ENCODE measurements around the gene STK32C.

DNA sequence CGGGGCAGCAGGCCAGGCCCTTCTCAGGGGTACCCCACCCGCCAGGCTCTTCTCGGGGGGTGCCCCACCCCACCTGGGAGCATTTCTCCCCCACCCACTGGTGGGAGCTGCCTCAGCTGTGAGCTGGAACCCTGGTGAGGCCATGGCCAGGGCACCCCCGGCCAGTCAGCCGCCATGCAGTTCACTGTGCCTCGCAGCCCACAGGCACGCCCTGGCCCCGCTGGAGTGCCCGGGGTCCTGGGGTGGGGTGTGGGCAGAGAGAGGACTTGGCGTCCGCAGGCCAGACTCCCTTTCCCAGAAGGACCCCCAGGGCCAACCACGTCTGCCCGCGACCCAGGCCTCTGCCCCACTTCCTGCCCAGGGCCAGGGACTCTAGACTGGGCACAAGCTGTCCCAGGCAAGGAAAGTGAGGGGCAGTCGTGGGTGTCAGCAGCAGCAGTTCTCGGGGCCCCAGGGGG, 107.9 kb downstream of the STK32C start:
- no peak for TF ChIP-seq TAF1 (IDR thresholded peaks at IDR 0.05; ENCODE audit: borderline replicate concordance, insufficient read depth, low read length)
- TF ChIP-seq REST (IDR thresholded peaks at IDR 0.05; ENCODE audit: insufficient read depth in 1 of 2, low read depth in 2 of 2, low read length in 2 of 2) = no peak
- no peak for TF ChIP-seq POLR2AphosphoS5 (IDR thresholded peaks at IDR 0.05; ENCODE audit: low read depth, low read length)

Data from PFSK-1 (cell line).